Right atrium auricular region (tissue), 2 donors: ENCODE results near the gene KCNA1. TPM values are rescaled to one million over a fixed set of nuclear protein-coding genes. Genes with fewer than 3 reads are reported as not detected.

Source experiments
- DNase-seq: peaks from one replicate; pipeline ENCODE4 v3.0.0-alpha.2; 2019; ENCODE audit warnings: low spot score
- H3K27ac ChIP-seq, 2 donors: fragments of 200-600 bp; sonication (generic); 1 replicate in 1 of 2; 2 replicates in 1 of 2; pipeline ENCODE4 v1.5.1; 2016 to 2019
- H3K27me3 ChIP-seq, 2 donors: fragments of 200-600 bp; sonication (generic); one replicate each; pipeline versions ENCODE4 v1.5.1 to v1.6.0; 2017 to 2019
- H3K36me3 ChIP-seq: fragments of 200-600 bp; sonication (generic); one replicate; pipeline ENCODE4 v1.5.1; 2016
- H3K4me1 ChIP-seq, 2 donors: fragments of 200-600 bp; sonication (generic); one replicate each; pipeline versions ENCODE4 v1.5.1 to v1.6.0; 2017 to 2019
- H3K4me3 ChIP-seq, 2 donors: fragments of 200-600 bp; sonication (generic); 1 replicate in 1 of 2; 2 replicates in 1 of 2; pipeline ENCODE4 v1.5.1; 2017 to 2019; ENCODE audit warnings: mild to moderate bottlenecking in 1 of 2, moderate library complexity in 1 of 2
- H3K9me3 ChIP-seq, 2 donors: fragments of 200-600 bp; sonication (generic); one replicate each; pipeline ENCODE4 v1.5.1; 2019
- CTCF ChIP-seq, 2 donors: fragments of 200-600 bp; sonication (generic); IDR thresholded peaks; one replicate each; pipeline ENCODE4 v1.5.1; 2019; ENCODE audit warnings: antibody characterized with exemption in 2 of 2
- total RNA-seq, 2 donors: library from RNA; depleted of rRNA; stranded (reverse); fragments of >200 nt; gene quantifications; one replicate each; pipeline ENCODE4 v1.1.0, GENCODE V29; 2016

Gene KCNA1
- total RNA-seq, 2 donors from 2014 or later = not detected

GRCh38 chr12:4881266-4882064, 28.2 kb upstream of the KCNA1 start:
- no peaks in the 10 kb centered on the region for H3K4me1 ChIP-seq
- no peaks in the 10 kb centered on the region for H3K9me3 ChIP-seq
- DNase-seq = no peak
- TF ChIP-seq CTCF (IDR thresholded peaks at IDR 0.05) = no peak
- peak overlapping the region in 1 of 2 donors; percentile 21 for H3K27ac ChIP-seq
- H3K4me3 ChIP-seq = peak overlapping the region in 1 of 2 donors; percentile 5
- no peaks in the 10 kb centered on the region for H3K27me3 ChIP-seq
- H3K36me3 ChIP-seq = no peaks in the 10 kb centered on the region

- H3K27me3 ChIP-seq = no peaks in the 10 kb centered on the region
Measured at GRCh38 chr12:4891866-4892265, 17.8 kb upstream of the KCNA1 start.

GRCh38 chr12:4892418-4892817, 17.3 kb upstream of the KCNA1 start:
- TF ChIP-seq CTCF (IDR thresholded peaks at IDR 0.05) = no peak
- Histone ChIP-seq H3K4me3 (no peak overlapping the region), H3K4me1 (no peaks in the 10 kb centered on the region), H3K27me3 (no peaks in the 10 kb centered on the region), H3K9me3 (no peaks in the 10 kb centered on the region), H3K27ac (no peak overlapping the region), H3K36me3 (no peaks in the 10 kb centered on the region)
- no peak for DNase-seq

More at GRCh38 chr12:4891866-4892265, 17.8 kb upstream of the KCNA1 start:
- no peaks in the 10 kb centered on the region for H3K4me1 ChIP-seq
- no peak for DNase-seq
- TF ChIP-seq CTCF (IDR thresholded peaks at IDR 0.05) = no peak
- H3K27ac ChIP-seq = no peak overlapping the region
- no peak overlapping the region for H3K4me3 ChIP-seq
- H3K36me3 ChIP-seq = no peaks in the 10 kb centered on the region
- H3K9me3 ChIP-seq = no peaks in the 10 kb centered on the region

- Histone ChIP-seq H3K4me3 (no peak overlapping the region), H3K27ac (no peak overlapping the region), H3K9me3 (no peaks in the 10 kb centered on the region), H3K4me1 (no peaks in the 10 kb centered on the region), H3K27me3 (no peaks in the 10 kb centered on the region), H3K36me3 (no peaks in the 10 kb centered on the region)
- TF ChIP-seq CTCF (IDR thresholded peaks at IDR 0.05) = no peak
- DNase-seq = no peak
Measured at GRCh38 chr12:4894019-4894418, 15.7 kb upstream of the KCNA1 start.

GRCh38 chr12:4899364-4899763, 10.3 kb upstream of the KCNA1 start:
- no peak for TF ChIP-seq CTCF (IDR thresholded peaks at IDR 0.05)
- Histone ChIP-seq H3K36me3 (no peaks in the 10 kb centered on the region), H3K27ac (no peak overlapping the region), H3K27me3 (no peaks in the 10 kb centered on the region), H3K9me3 (no peaks in the 10 kb centered on the region), H3K4me1 (no peaks in the 10 kb centered on the region), H3K4me3 (no peak overlapping the region)
- DNase-seq = no peak

- no peaks in the 10 kb centered on the region for H3K36me3 ChIP-seq
- DNase-seq = no peak
- H3K9me3 ChIP-seq = no peaks in the 10 kb centered on the region
- TF ChIP-seq CTCF (IDR thresholded peaks at IDR 0.05) = no peak
- no peak overlapping the region for H3K27ac ChIP-seq
- no peaks in the 10 kb centered on the region for H3K4me1 ChIP-seq
- H3K4me3 ChIP-seq = no peak overlapping the region
- no peaks in the 10 kb centered on the region for H3K27me3 ChIP-seq
Measured at GRCh38 chr12:4900327-4900726, 9.4 kb upstream of the KCNA1 start.
